ENCODE measurements around the gene FAM180B. TPM values are rescaled to one million over a fixed set of nuclear protein-coding genes. Genes with fewer than 3 reads are reported as not detected.
A peak's percentile ranks its signal among the peaks of the same experiment; 100 is the strongest.

FAM180B gene
- polyA plus RNA-seq, 2 donors = 0.02 TPM; not detected in 1

GRCh38 chr11:47578524-47579494, 7.7 kb upstream of the FAM180B start, which contains the start of the genes KBTBD4 and NDUFS3:
Gene KBTBD4, minus strand, starts transcription at chr11:47578970. Its CDS starts 19 bp downstream, at chr11:47578951.
Gene NDUFS3, plus strand, starts transcription at chr11:47579074. Its CDS starts 18 bp downstream, at chr11:47579092.
- peaks cover 13 to 28% of the 10 kb centered on the region in 2 donors for H3K36me3 ChIP-seq (ENCODE audit: control insufficient read depth in 2 of 2, insufficient read depth in 2 of 2, low read length in 1 of 2)
- H3K27me3 ChIP-seq (ENCODE audit: control insufficient read depth in 1 of 2, insufficient read depth in 2 of 2, low read length in 2 of 2) = no peaks in the 10 kb centered on the region
- peaks cover 2 to 3% of the 10 kb centered on the region in 2 donors for H3K4me1 ChIP-seq (ENCODE audit: control insufficient read depth in 2 of 2, insufficient read depth in 2 of 2, low read length in 1 of 2)
- H3K27ac ChIP-seq (ENCODE audit: low read depth in 2 of 2, low read length in 1 of 2) = peak within 1 kb of the TSS; percentile 91 to 95
- WGBS, 2 donors = 1% methylated on average over 66 to 72 of the region's 72 CpGs
- H3K9me3 ChIP-seq (ENCODE audit: control insufficient read depth in 2 of 2, insufficient read depth in 1 of 2, low read depth in 1 of 2, low read length in 1 of 2) = no peaks in the 10 kb centered on the region
- H3K4me3 ChIP-seq (ENCODE audit: low read depth in 1 of 2, low read length in 2 of 2) = peak within 1 kb of the TSS; percentile 68 to 100

- no peak overlapping the region for H3K27ac ChIP-seq (ENCODE audit: low read depth in 2 of 2, low read length in 1 of 2)
- H3K9me3 ChIP-seq (ENCODE audit: control insufficient read depth in 2 of 2, insufficient read depth in 1 of 2, low read depth in 1 of 2, low read length in 1 of 2) = no peaks in the 10 kb centered on the region
- no peak overlapping the region for H3K4me3 ChIP-seq (ENCODE audit: low read depth in 1 of 2, low read length in 2 of 2)
- no peaks in the 10 kb centered on the region for H3K27me3 ChIP-seq (ENCODE audit: control insufficient read depth in 1 of 2, insufficient read depth in 2 of 2, low read length in 2 of 2)
- H3K4me1 ChIP-seq (ENCODE audit: control insufficient read depth in 2 of 2, insufficient read depth in 2 of 2, low read length in 1 of 2) = peaks cover 0 to 4% of the 10 kb centered on the region in 2 donors
- WGBS, 2 donors = 82% methylated on average over 5 of the region's 5 CpGs
- H3K36me3 ChIP-seq (ENCODE audit: control insufficient read depth in 2 of 2, insufficient read depth in 2 of 2, low read length in 1 of 2) = peaks cover 17 to 34% of the 10 kb centered on the region in 2 donors
Measured at GRCh38 chr11:47583844-47584243, 2.6 kb upstream of the FAM180B start.

- peaks cover 0 to 5% of the 10 kb centered on the region in 2 donors for H3K9me3 ChIP-seq (ENCODE audit: control insufficient read depth in 2 of 2, insufficient read depth in 1 of 2, low read depth in 1 of 2, low read length in 1 of 2)
- no peak overlapping the region for H3K4me3 ChIP-seq (ENCODE audit: low read depth in 1 of 2, low read length in 2 of 2)
- 63 to 68% methylated on average over 6 of the region's 6 CpGs for WGBS, 2 donors
- H3K27me3 ChIP-seq (ENCODE audit: control insufficient read depth in 1 of 2, insufficient read depth in 2 of 2, low read length in 2 of 2) = peaks cover 0 to 6% of the 10 kb centered on the region in 2 donors
- H3K36me3 ChIP-seq (ENCODE audit: control insufficient read depth in 2 of 2, insufficient read depth in 2 of 2, low read length in 1 of 2) = peaks cover 10 to 25% of the 10 kb centered on the region in 2 donors
- peaks cover 0 to 5% of the 10 kb centered on the region in 2 donors for H3K4me1 ChIP-seq (ENCODE audit: control insufficient read depth in 2 of 2, insufficient read depth in 2 of 2, low read length in 1 of 2)
- H3K27ac ChIP-seq (ENCODE audit: low read depth in 2 of 2, low read length in 1 of 2) = no peak overlapping the region
Measured at GRCh38 chr11:47587039-47587716, 700 bp downstream of the FAM180B start.

GRCh38 chr11:47587723-47588326, 1.3 kb downstream of the FAM180B start:
- no peak overlapping the region for H3K4me3 ChIP-seq (ENCODE audit: low read depth in 1 of 2, low read length in 2 of 2)
- WGBS, 2 donors = 66 to 75% methylated on average over 12 to 14 of the region's 14 CpGs
- peaks cover 0 to 5% of the 10 kb centered on the region in 2 donors for H3K4me1 ChIP-seq (ENCODE audit: control insufficient read depth in 2 of 2, insufficient read depth in 2 of 2, low read length in 1 of 2)
- peaks cover 8 to 22% of the 10 kb centered on the region in 2 donors for H3K36me3 ChIP-seq (ENCODE audit: control insufficient read depth in 2 of 2, insufficient read depth in 2 of 2, low read length in 1 of 2)
- H3K27me3 ChIP-seq (ENCODE audit: control insufficient read depth in 1 of 2, insufficient read depth in 2 of 2, low read length in 2 of 2) = peaks cover 0 to 6% of the 10 kb centered on the region in 2 donors
- H3K9me3 ChIP-seq (ENCODE audit: control insufficient read depth in 2 of 2, insufficient read depth in 1 of 2, low read depth in 1 of 2, low read length in 1 of 2) = peaks cover 0 to 5% of the 10 kb centered on the region in 2 donors
- no peak overlapping the region for H3K27ac ChIP-seq (ENCODE audit: low read depth in 2 of 2, low read length in 1 of 2)

GRCh38 chr11:47589118-47589517, 2.6 kb downstream of the FAM180B start:
- Histone ChIP-seq H3K27ac (ENCODE audit: low read depth in 2 of 2, low read length in 1 of 2) (no peak overlapping the region), H3K4me3 (ENCODE audit: low read depth in 1 of 2, low read length in 2 of 2) (no peak overlapping the region), H3K9me3 (ENCODE audit: control insufficient read depth in 2 of 2, insufficient read depth in 1 of 2, low read depth in 1 of 2, low read length in 1 of 2) (peaks cover 0 to 5% of the 10 kb centered on the region in 2 donors), H3K27me3 (ENCODE audit: control insufficient read depth in 1 of 2, insufficient read depth in 2 of 2, low read length in 2 of 2) (peaks cover 0 to 9% of the 10 kb centered on the region in 2 donors), H3K36me3 (ENCODE audit: control insufficient read depth in 2 of 2, insufficient read depth in 2 of 2, low read length in 1 of 2) (peaks cover 4 to 11% of the 10 kb centered on the region in 2 donors), H3K4me1 (ENCODE audit: control insufficient read depth in 2 of 2, insufficient read depth in 2 of 2, low read length in 1 of 2) (peaks cover 2 to 7% of the 10 kb centered on the region in 2 donors)
- WGBS, 2 donors = 74 to 82% methylated on average over 11 of the region's 11 CpGs

GRCh38 chr11:47589584-47589976, 3.1 kb downstream of the FAM180B start:
- H3K4me1 ChIP-seq (ENCODE audit: control insufficient read depth in 2 of 2, insufficient read depth in 2 of 2, low read length in 1 of 2) = peaks cover 4 to 8% of the 10 kb centered on the region in 2 donors
- 47 to 53% methylated on average over 51 of the region's 51 CpGs for WGBS, 2 donors
- H3K36me3 ChIP-seq (ENCODE audit: control insufficient read depth in 2 of 2, insufficient read depth in 2 of 2, low read length in 1 of 2) = peaks cover 0 to 9% of the 10 kb centered on the region in 2 donors
- H3K9me3 ChIP-seq (ENCODE audit: control insufficient read depth in 2 of 2, insufficient read depth in 1 of 2, low read depth in 1 of 2, low read length in 1 of 2) = peaks cover 0 to 5% of the 10 kb centered on the region in 2 donors
- H3K27ac ChIP-seq (ENCODE audit: low read depth in 2 of 2, low read length in 1 of 2) = no peak overlapping the region
- peak overlapping the region; percentile 4 to 14 for H3K4me3 ChIP-seq (ENCODE audit: low read depth in 1 of 2, low read length in 2 of 2)
- H3K27me3 ChIP-seq (ENCODE audit: control insufficient read depth in 1 of 2, insufficient read depth in 2 of 2, low read length in 2 of 2) = peaks cover 0 to 14% of the 10 kb centered on the region in 2 donors

GRCh38 chr11:47589977-47590861, 3.7 kb downstream of the FAM180B start:
- Histone ChIP-seq H3K9me3 (ENCODE audit: control insufficient read depth in 2 of 2, insufficient read depth in 1 of 2, low read depth in 1 of 2, low read length in 1 of 2) (peaks cover 0 to 5% of the 10 kb centered on the region in 2 donors), H3K27ac (ENCODE audit: low read depth in 2 of 2, low read length in 1 of 2) (no peak overlapping the region), H3K4me1 (ENCODE audit: control insufficient read depth in 2 of 2, insufficient read depth in 2 of 2, low read length in 1 of 2) (peaks cover 4 to 8% of the 10 kb centered on the region in 2 donors), H3K36me3 (ENCODE audit: control insufficient read depth in 2 of 2, insufficient read depth in 2 of 2, low read length in 1 of 2) (peaks cover 0 to 9% of the 10 kb centered on the region in 2 donors), H3K4me3 (ENCODE audit: low read depth in 1 of 2, low read length in 2 of 2) (peak overlapping the region; percentile 4 to 14), H3K27me3 (ENCODE audit: control insufficient read depth in 1 of 2, insufficient read depth in 2 of 2, low read length in 2 of 2) (peaks cover 0 to 15% of the 10 kb centered on the region in 2 donors)
- WGBS, 2 donors = 49 to 50% methylated on average over 121 to 122 of the region's 122 CpGs

- peaks cover 0 to 5% of the 10 kb centered on the region in 2 donors for H3K9me3 ChIP-seq (ENCODE audit: control insufficient read depth in 2 of 2, insufficient read depth in 1 of 2, low read depth in 1 of 2, low read length in 1 of 2)
- 50 to 66% methylated on average over 7 of the region's 7 CpGs for WGBS, 2 donors
- peaks cover 0 to 15% of the 10 kb centered on the region in 2 donors for H3K27me3 ChIP-seq (ENCODE audit: control insufficient read depth in 1 of 2, insufficient read depth in 2 of 2, low read length in 2 of 2)
- H3K4me1 ChIP-seq (ENCODE audit: control insufficient read depth in 2 of 2, insufficient read depth in 2 of 2, low read length in 1 of 2) = peaks cover 4 to 8% of the 10 kb centered on the region in 2 donors
- peaks cover 0 to 4% of the 10 kb centered on the region in 2 donors for H3K36me3 ChIP-seq (ENCODE audit: control insufficient read depth in 2 of 2, insufficient read depth in 2 of 2, low read length in 1 of 2)
- H3K4me3 ChIP-seq (ENCODE audit: low read depth in 1 of 2, low read length in 2 of 2) = no peak overlapping the region
- no peak overlapping the region for H3K27ac ChIP-seq (ENCODE audit: low read depth in 2 of 2, low read length in 1 of 2)
Measured at GRCh38 chr11:47591764-47592163, 5.3 kb downstream of the FAM180B start.

All from esophagus (tissue), 2 donors.